ENCODE results near the gene KNSTRN. TPM values are rescaled to one million over a fixed set of nuclear protein-coding genes. Genes with fewer than 3 reads are reported as not detected.

KNSTRN gene
- total RNA-seq, 1 experiment from 2014 or later = 85.2 TPM

GRCh38 chr15:40365016-40365415 is 17.5 kb upstream of the KNSTRN start:
- CTCF ChIA-PET = interaction anchor here (0.8 kb wide), 1 partner anchor 21 kb away, joined by 3 read pairs; no protein-coding TSS in a partner anchor

GRCh38 chr15:40365624-40366456 is 16.7 kb upstream of the KNSTRN start:
- no peaks in the 10 kb centered on the region for H3K79me2 ChIP-seq (ENCODE audit: low read depth)
- H3F3A ChIP-seq (ENCODE audit: insufficient read depth, low read depth) = no peaks in the 10 kb centered on the region
- DNase-seq = no peak
- no peak overlapping the region for H3K4me3 ChIP-seq
- H4K20me1 ChIP-seq (ENCODE audit: insufficient read depth) = no peaks in the 10 kb centered on the region
- no peaks in the 10 kb centered on the region for H3K4me1 ChIP-seq (replicated peaks; ENCODE audit: insufficient read depth)
- no peaks in the 10 kb centered on the region for H3K27me3 ChIP-seq (ENCODE audit: insufficient read depth, low read depth)
- POLR2A ChIA-PET (ENCODE audit: unreplicated experiment) = no interaction called here
- H3K9me2 ChIP-seq (ENCODE audit: insufficient read depth) = no peaks in the 10 kb centered on the region
- no peak overlapping the region for H2AFZ ChIP-seq
- CTCF ChIA-PET = interaction anchor here (0.7 kb wide), 1 partner anchor 43 kb away, joined by 3 read pairs; the partner anchor contains the start of gene INAFM2
- H3K36me3 ChIP-seq (ENCODE audit: low read depth) = no peaks in the 10 kb centered on the region
- H3K27ac ChIP-seq = no peak overlapping the region
- TF ChIP-seq CTCF (conservative IDR thresholded peaks at IDR 0.05) (no peak), EZH2 (IDR thresholded peaks at IDR 0.05; ENCODE audit: low read depth) (no peak)
- H3K4me2 ChIP-seq = no peak overlapping the region
- intact Hi-C loops (cut with micrococcal nuclease; ENCODE audit: unreplicated experiment) = no loop called here
- no TSS peak for BruUV-seq (replicated peaks)
- no peaks in the 10 kb centered on the region for H3K9me3 ChIP-seq (ENCODE audit: insufficient read depth, low read depth)

More at GRCh38 chr15:40365016-40365415, 17.5 kb upstream of the KNSTRN start:
- no peak overlapping the region for H3K4me2 ChIP-seq
- no peak for DNase-seq
- no TSS peak for BruUV-seq (replicated peaks)
- H3K27ac ChIP-seq = no peak overlapping the region
- H3K79me2 ChIP-seq (ENCODE audit: low read depth) = no peaks in the 10 kb centered on the region
- H3K4me1 ChIP-seq (replicated peaks; ENCODE audit: insufficient read depth) = no peaks in the 10 kb centered on the region
- no peak for TF ChIP-seq CTCF (conservative IDR thresholded peaks at IDR 0.05)
- H3K36me3 ChIP-seq (ENCODE audit: low read depth) = no peaks in the 10 kb centered on the region
- H4K20me1 ChIP-seq (ENCODE audit: insufficient read depth) = no peaks in the 10 kb centered on the region
- H3K9me3 ChIP-seq (ENCODE audit: insufficient read depth, low read depth) = no peaks in the 10 kb centered on the region
- no peaks in the 10 kb centered on the region for H3K27me3 ChIP-seq (ENCODE audit: insufficient read depth, low read depth)
- POLR2A ChIA-PET (ENCODE audit: unreplicated experiment) = no interaction called here
- H3F3A ChIP-seq (ENCODE audit: insufficient read depth, low read depth) = no peaks in the 10 kb centered on the region
- no peaks in the 10 kb centered on the region for H3K9me2 ChIP-seq (ENCODE audit: insufficient read depth)
- no peak overlapping the region for H2AFZ ChIP-seq
- intact Hi-C loops (cut with micrococcal nuclease; ENCODE audit: unreplicated experiment) = no loop called here
- H3K4me3 ChIP-seq = no peak overlapping the region

GRCh38 chr15:40366457-40367370 is 15.8 kb upstream of the KNSTRN start:
- no peaks in the 10 kb centered on the region for H3K27me3 ChIP-seq (ENCODE audit: insufficient read depth, low read depth)
- H3F3A ChIP-seq (ENCODE audit: insufficient read depth, low read depth) = no peaks in the 10 kb centered on the region
- no peak overlapping the region for H2AFZ ChIP-seq
- H3K4me1 ChIP-seq (replicated peaks; ENCODE audit: insufficient read depth) = no peaks in the 10 kb centered on the region
- no peaks in the 10 kb centered on the region for H3K79me2 ChIP-seq (ENCODE audit: low read depth)
- POLR2A ChIA-PET (ENCODE audit: unreplicated experiment) = no interaction called here
- no peaks in the 10 kb centered on the region for H3K9me3 ChIP-seq (ENCODE audit: insufficient read depth, low read depth)
- no peaks in the 10 kb centered on the region for H3K36me3 ChIP-seq (ENCODE audit: low read depth)
- H3K27ac ChIP-seq = no peak overlapping the region
- no TSS peak for BruUV-seq (replicated peaks)
- intact Hi-C loops (cut with micrococcal nuclease; ENCODE audit: unreplicated experiment) = no loop called here
- CTCF ChIA-PET = no interaction called here
- no peak overlapping the region for H3K4me3 ChIP-seq
- H4K20me1 ChIP-seq (ENCODE audit: insufficient read depth) = no peaks in the 10 kb centered on the region
- no peaks in the 10 kb centered on the region for H3K9me2 ChIP-seq (ENCODE audit: insufficient read depth)
- H3K4me2 ChIP-seq = no peak overlapping the region
- TF ChIP-seq EZH2 (IDR thresholded peaks at IDR 0.05; ENCODE audit: low read depth) (no peak), CTCF (conservative IDR thresholded peaks at IDR 0.05) (no peak)
- no peak for DNase-seq
